Measurements from ENCODE around the gene RLBP1.
A peak's percentile ranks its signal among the peaks of the same experiment; 100 is the strongest.

Gene RLBP1

GRCh38 chr15:89177633-89178306 lies 43.6 kb downstream of the RLBP1 start:
- peak; percentile 29 for DNase-seq (ENCODE audit: low read depth)

GRCh38 chr15:89177116-89177515 lies 44.3 kb downstream of the RLBP1 start:
- no peak for DNase-seq (ENCODE audit: low read depth)

GRCh38 chr15:89175617-89176191 lies 45.7 kb downstream of the RLBP1 start:
- DNase-seq (ENCODE audit: low read depth): no peak

- no peak for DNase-seq (ENCODE audit: low read depth)
These were observed 46.9 kb downstream of the RLBP1 start for GRCh38 chr15:89174476-89174875.

- DNase-seq (ENCODE audit: low read depth): no peak
These were observed 48.5 kb downstream of the RLBP1 start for GRCh38 chr15:89172921-89173320.

- DNase-seq (ENCODE audit: low read depth): no peak
These were observed 50.0 kb downstream of the RLBP1 start for GRCh38 chr15:89171136-89172072.

- DNase-seq (ENCODE audit: low read depth): no peak
These were observed 51.0 kb downstream of the RLBP1 start for GRCh38 chr15:89170364-89170763.

GRCh38 chr15:89168316-89168833 lies 53.0 kb downstream of the RLBP1 start:
- DNase-seq (ENCODE audit: low read depth): no peak

- peak; percentile 42 for DNase-seq (ENCODE audit: low read depth)
These were observed 53.9 kb downstream of the RLBP1 start for GRCh38 chr15:89167267-89168176.

GRCh38 chr15:89165677-89166076 lies 55.7 kb downstream of the RLBP1 start:
- DNase-seq (ENCODE audit: low read depth): no peak

- DNase-seq (ENCODE audit: low read depth): no peak
These were observed 56.6 kb downstream of the RLBP1 start for GRCh38 chr15:89164712-89165211.

- DNase-seq (ENCODE audit: low read depth): no peak
These were observed 57.9 kb downstream of the RLBP1 start for GRCh38 chr15:89163271-89164055.

- DNase-seq (ENCODE audit: low read depth): no peak
These were observed 59.7 kb downstream of the RLBP1 start for GRCh38 chr15:89161666-89162065.
